ENCODE measurements around the gene TMC8.

TMC8 gene

DNA sequence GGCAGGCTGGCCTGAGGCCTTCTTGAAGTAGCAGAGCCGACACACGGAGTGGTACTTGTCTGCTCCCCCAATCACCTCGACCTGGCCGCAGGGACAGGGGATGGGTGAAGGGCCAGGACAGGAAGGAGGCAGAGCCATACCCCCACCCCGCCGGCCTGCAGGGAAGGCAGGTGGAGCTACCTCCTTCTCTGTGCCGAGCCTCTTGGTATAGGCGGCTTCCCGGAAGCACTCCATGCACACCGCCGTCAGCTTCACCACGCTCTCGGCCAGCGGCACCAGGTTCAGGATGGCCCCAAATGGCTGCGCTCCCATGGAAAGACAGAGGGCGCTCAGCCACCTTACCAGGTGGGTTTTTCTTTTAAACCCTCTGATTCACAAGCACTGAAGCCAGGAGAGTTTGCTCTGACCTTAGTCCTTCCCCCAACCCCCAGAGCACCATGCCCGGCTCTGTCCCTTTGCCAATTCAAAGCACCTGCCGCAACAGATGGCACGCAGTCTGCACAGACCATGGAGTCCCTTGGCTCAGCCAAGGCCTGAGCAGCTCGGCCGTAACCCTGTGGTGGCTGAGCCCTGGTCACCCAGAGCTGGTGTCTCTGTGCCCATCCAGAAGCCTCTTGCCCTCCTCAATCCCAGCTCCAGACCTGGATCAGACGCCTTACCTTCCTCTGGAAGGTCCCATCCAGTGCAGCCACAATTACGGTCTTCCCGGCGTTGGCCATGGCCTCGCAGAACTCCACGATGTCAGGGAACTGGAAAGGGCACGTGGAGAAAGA lies 44.5 kb downstream of the TMC8 start:
- no peak for DNase-seq (ENCODE audit: low read depth in 1 of 2, low spot score in 1 of 2)

DNA sequence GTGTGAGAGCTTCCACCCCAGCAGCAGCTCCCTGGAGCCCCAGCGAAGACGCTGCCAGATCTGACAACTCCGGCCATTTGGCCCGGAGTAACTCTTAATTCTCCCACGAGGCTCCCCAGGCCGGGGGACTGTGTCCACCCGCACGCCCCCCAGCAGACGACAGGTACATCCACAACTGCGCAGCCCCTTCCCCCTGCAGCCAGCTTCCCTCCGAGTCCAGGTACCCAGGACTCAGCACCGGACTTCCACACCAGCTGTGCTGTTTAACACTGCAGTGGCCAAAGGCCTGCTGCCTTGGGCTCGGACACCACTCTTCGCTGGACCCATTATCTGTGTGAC lies 45.0 kb downstream of the TMC8 start:
- DNase-seq (ENCODE audit: low read depth in 1 of 2, low spot score in 1 of 2): no peak

- peak; percentile 67 to 68 for DNase-seq (ENCODE audit: low read depth in 1 of 2, low spot score in 1 of 2)
These were observed 46.0 kb downstream of the TMC8 start for GRCh38 chr17:78176548-78177025.

GRCh38 chr17:78179372-78179771 lies 48.8 kb downstream of the TMC8 start:
- DNase-seq (ENCODE audit: low read depth in 1 of 2, low spot score in 1 of 2): no peak

DNA sequence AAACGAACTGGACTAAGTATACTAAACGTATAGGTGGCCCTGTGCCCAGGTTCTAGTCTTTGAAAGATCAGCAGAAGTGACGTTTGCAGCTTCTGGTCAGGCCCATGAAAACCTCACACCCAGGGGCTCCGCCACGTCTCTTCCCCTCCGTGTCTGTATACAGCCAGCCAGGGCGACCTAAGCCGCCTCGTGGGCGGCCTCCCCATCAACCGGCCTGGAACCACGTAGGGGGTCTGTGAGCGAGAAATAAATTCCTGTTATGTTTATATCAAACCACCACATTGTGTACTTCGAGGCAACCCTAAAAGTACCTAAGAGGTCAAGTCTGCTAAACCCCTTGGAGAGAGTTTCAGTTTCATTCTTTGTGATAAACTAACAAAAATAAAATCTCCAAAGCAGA lies 49.5 kb downstream of the TMC8 start:
- DNase-seq (ENCODE audit: low read depth in 1 of 2, low spot score in 1 of 2): no peak

DNA sequence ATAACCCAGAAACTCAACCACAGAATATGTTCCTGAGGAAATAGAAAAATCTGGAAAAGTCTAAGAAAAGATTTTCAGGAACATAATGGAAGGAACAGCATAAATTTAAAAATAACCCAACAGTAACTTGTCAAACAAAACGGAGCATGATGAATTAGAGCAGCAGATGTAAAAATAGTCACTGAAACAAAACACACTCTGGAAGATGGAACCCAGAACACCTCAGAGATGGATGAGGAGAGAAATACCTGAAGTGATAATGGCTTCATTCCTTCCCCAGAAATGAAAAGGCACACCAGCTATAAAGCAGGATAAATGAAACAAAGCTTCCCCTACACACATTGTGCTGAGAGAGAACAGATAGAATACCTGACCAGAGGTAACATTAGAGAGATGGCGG lies 49.9 kb downstream of the TMC8 start:
- no peak for DNase-seq (ENCODE audit: low read depth in 1 of 2, low spot score in 1 of 2)

DNA sequence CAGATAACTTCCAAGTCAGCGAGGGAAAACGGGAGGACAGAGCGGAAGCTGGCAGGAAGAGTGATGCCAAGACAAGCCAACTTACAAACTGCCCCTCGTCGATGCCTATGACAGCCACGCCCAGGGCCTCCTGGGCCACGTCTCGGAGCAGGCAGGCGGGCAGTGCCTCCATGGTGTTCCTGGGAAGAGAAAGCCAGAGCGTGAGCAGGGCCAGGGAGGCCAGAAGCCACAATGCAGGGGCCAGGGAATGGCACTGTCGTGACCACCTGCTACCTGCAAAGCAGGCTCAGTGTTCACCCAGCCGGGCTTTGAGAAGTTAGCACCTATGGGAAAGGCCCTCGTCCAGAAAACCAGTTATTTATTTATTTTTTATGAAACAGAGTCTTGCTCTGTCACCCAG lies 51.9 kb downstream of the TMC8 start:
- no peak for DNase-seq (ENCODE audit: low read depth in 1 of 2, low spot score in 1 of 2)

GRCh38 chr17:78183916-78184315 lies 53.3 kb downstream of the TMC8 start:
- DNase-seq (ENCODE audit: low read depth in 1 of 2, low spot score in 1 of 2): no peak

GRCh38 chr17:78184351-78184750 lies 53.8 kb downstream of the TMC8 start:
- DNase-seq (ENCODE audit: low read depth in 1 of 2, low spot score in 1 of 2): no peak

GRCh38 chr17:78184868-78185267 lies 54.3 kb downstream of the TMC8 start:
- DNase-seq (ENCODE audit: low read depth in 1 of 2, low spot score in 1 of 2): no peak

DNA sequence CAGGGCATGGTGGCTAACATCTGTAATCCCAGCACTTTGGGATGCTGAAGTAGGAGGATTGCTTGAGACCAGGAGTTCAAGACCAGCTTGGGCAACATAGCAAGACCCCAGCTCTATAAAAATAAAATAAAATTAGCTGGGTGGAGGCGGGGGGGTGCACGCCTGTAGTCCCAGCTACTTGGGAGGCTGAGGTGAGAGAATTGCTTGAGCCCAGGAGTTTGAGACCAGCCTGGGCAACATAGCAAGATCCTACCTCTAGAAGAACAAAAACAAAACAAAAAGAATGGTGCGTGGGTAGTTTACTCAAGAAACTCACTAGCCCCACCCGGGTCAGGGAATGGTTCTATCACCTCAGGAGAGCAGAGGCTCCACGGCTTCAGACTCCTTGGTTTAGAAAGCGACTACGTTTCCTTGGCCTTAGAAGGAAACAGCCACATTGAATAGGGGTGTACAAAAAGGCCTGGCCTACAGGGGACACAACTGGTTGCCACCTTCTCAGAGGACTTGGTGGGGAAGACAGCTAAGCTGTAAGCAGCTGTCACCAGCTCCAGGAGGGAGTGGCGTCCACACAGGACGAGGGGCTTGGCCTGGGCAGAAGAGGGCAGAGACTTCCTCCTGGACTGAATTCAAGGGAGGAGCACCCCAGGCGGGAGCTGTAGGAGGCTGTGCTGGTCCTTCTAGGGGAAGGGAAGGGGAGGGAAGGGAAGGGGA lies 55.6 kb downstream of the TMC8 start:
- no peak for DNase-seq (ENCODE audit: low read depth in 1 of 2, low spot score in 1 of 2)

DNA sequence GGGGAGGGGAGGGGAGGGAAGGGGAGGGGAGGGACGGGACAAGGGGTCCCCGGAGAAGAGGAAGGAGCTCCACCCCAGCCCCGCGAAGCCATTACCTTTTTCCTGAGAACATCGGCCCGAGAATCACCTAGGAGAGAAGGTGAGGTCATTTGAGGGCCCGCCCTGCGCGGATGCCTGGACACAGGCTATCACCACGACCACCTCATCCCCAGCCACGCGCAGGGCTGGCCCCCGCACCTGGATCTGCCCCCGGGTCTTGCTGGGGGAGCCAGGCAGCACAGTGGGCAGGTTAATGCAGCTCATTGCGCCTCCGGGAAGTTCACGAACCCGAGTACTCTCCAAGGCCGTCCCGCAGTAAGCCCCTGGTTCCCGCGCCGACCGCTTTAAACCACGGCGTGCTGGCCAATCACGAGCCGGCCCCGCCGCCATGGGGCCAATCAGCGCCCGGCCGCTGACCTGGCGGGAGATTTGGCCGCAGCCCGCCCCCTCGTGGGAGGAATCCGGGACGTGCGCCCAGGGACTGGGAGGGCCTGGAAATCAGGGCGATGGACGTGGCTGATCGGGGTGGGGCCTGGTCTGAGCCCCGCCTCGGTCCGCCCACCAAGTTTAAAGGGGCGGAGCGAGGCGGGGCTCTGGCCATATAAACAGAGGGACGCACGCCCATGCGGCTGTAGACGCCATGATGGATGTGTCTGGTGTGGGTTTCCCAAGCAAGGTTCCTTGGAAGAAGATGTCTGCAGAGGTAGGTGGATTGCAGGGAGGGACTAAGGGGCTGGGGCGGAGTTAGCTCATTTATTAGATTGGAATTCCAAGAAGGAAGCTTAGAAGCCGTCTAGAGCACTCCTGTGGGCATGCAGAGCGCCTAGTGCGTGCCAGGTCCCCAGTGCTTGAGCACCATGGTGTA lies 56.4 kb downstream of the TMC8 start, which contains the start of the genes AFMID and TK1:
TSS of gene AFMID (plus strand) at position 671 of the 904 bp plus-strand sequence. CDS start at position 680, 9 bp downstream.
TSS of gene TK1 (minus strand) at position 361 of the 904 bp plus-strand sequence. CDS start at position 303, 58 bp downstream.
- DNase-seq (ENCODE audit: low read depth in 1 of 2, low spot score in 1 of 2): peak; percentile 75 to 81
